Measurements from ENCODE around the gene AFMID.
"Not testable (repeated sequence)": the region's sequence is repeated elsewhere in the genome, so short reads cannot be mapped to it uniquely, and the experiment has no call there.

Gene AFMID

DNA sequence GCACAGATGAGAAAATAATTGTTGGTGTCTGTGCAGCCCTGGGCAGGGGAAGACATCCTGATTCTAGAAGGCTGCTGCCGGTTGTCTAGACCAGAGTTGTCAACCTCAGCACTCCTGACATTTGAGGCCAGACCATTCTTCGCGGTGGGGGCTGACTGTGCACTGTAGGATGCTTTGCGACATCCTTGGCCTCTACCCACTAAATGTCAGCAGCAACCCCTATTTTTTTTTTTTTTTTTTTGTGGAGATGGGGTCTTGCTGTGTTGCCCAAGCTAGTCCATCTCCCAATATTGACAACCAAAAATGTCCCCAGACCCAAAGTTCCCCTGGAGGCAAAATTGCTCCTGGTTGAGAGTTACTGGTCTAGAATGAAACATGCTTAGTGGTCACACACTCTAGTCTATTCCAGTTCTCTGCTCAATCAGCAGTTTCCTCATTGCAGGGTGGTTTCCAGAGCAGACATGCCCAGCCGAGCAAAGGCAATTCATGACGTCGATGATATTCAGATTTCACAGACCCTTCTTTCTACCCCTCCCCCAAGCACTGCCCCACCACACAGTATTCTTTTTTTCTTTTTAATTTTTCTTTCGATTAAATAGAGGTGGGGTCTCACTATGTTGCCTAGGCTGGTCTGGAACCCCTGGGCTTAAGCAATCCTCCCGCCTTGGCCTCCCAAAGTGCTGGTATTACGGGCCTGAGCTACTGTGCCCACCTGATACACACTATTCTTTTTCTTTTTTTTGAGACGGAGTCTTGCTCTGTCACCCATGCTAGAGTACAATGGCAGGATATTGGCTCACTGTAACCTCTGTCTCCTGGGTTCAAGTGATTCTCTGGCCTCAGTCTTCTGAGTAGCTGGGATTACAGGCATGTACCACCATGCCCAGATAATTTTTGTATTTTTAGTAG, 32.0 kb upstream of the AFMID start:
- DNase-seq, result no peak

DNA sequence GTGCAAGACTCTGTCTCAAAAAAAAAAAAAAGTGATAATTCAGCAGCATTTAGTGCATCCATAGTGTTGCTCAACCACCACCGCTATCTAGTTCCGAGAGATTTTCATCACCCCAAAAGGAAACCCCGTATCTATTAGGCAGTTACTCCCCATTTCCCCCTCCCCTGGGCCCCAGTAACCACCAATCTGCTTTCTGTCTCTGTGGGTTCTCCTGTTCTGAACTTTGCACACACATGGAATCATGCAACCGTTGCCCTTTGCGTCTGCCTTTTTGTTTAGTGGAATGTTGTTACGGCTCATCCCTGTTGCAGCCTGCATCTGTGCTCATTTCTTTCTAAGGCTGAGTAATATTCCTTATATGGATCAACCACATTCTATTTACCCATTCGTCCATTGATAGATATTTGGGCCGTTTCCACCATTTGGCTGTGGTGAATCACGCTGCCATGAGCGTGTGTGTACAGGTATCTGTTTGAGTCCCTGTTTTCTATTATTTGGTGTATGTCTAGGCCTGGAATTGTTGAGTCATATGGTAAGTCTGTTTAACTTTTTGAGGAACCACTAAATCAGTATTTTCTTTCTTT, 27.5 kb upstream of the AFMID start:
- DNase-seq, result no peak

DNA sequence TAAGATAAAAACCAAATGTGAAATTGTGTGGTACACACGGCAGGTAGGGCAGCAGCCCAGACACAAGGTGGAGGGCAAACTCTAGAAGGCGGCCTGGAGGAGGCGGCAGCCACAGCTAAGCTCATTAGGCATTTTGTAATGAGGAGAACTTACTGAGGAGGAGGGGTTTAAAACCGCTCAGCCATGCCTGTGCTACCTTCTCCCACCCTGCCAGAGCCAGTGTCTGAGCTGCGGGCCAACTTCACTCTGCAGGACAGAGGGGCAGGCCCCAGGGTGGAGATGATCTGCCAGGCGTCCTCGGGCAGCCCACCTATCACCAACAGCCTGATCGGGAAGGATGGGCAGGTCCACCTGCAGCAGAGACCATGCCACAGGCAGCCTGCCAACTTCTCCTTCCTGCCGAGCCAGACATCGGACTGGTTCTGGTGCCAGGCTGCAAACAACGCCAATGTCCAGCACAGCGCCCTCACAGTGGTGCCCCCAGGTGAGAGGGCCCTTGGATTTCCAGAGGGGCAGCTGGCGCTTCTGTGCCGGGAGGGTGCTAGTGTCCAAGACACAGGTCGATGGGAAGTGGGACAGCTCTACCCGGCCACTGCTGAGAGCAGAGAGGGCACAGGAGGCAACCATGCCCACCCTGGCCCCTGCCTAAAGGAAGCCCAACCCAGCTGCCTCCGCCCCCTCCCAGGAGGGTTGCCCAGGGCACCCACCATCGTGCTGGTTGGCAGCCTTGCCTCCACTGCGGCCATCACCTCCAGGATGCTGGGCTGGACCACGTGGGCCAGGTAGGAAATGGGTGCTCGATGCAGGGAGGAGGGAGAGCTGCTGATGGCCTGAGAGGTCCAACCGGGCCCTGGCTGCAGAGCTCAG, 23.0 kb upstream of the AFMID start:
- DNase-seq, result no peak

DNA sequence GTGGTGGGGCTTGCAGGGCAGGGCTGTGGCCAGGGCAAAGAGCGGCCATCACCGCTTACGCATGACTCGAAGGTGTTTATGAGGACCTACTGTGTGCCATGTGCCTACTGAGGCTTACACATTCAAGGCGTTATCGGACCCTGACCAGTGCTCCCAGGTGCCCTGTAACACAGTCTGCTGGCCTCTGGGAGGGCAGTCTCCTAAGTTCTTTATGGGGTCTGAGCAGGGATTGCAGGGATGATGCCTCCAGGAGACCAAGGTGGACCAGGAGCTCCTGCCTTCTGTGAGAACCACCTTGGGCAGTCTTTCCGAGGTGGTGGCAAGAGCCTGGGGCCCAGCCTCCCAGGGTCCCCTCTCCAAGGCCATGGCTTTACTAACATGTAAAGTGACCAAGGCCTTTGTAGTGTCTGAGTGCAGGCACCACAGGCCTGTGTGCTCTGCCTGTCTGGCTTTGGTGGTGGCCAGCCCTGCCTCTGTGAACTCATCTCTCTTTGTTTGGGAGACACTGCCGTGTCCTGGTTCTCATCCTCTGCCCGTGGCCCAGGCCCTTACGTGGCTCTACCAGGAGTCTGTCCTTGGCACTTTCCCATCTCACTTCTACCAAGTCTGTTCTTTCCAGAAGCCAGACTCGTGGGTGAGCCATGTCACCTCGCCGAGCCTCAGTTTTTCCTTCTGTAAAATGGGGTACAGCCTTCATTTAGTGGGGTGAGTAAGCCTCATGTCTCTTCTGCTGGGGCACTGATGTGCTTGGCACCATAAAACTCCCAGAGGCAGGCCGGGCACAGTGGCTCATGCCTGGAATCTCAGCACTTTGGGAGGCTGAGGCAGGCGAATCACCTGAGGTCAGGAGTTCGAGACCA, 22.2 kb upstream of the AFMID start:
- no peak for DNase-seq

DNA sequence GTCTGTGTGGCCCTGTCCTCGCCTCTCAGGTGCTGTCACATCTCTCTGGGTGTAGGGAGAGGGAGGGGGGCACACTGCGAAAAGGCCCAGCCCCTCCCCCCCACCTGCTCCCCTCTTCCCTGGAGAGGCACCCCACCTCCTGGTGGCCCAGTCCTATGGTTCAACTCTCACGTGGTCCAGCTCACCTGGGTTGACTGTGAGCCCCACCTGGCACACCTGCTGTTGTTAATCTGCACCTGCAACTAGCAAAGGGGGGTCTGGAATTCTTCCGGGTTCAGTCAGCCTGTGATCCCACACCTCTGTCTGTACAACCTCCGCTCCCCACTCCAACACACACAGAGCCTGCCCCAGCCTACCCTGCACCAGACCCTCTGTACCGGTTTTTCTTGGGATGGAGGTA, 20.7 kb upstream of the AFMID start:
- no peak for DNase-seq

DNA sequence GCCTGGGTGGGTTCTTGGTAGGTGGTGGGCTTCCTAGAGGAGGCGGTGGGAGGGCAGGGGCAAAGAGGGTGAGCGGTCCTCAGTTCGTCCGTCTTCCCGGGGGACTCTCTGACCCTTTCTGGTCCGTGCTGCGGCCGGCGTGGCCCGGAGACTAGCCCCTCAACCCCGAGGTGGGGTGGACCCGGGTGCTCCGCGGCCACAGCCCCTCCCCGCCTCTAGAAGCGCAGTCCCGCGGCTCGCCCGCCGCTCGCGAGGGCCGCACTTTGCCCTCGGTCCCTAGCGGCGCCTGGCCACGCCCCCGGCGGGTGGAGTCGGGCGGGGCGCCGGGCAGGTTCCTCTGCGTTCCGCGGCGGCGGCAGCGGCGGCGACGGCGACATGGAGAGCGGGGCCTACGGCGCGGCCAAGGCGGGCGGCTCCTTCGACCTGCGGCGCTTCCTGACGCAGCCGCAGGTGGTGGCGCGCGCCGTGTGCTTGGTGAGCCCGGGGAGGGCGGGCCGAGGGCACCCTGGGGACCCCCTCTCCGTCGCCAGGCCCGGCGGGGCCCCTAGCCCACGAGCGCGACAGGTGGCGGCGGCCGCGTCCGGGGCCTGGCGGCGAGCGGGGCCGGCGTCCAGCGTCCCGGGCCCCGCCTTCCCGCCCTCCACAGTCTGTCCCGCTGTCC, 18.8 kb upstream of the AFMID start, which contains the start of gene SYNGR2:
Gene SYNGR2, plus strand, starts transcription at position 340 of the 661 bp plus-strand sequence. Its CDS starts 36 bp downstream, at position 376.
- peak; percentile 73 for DNase-seq

DNA sequence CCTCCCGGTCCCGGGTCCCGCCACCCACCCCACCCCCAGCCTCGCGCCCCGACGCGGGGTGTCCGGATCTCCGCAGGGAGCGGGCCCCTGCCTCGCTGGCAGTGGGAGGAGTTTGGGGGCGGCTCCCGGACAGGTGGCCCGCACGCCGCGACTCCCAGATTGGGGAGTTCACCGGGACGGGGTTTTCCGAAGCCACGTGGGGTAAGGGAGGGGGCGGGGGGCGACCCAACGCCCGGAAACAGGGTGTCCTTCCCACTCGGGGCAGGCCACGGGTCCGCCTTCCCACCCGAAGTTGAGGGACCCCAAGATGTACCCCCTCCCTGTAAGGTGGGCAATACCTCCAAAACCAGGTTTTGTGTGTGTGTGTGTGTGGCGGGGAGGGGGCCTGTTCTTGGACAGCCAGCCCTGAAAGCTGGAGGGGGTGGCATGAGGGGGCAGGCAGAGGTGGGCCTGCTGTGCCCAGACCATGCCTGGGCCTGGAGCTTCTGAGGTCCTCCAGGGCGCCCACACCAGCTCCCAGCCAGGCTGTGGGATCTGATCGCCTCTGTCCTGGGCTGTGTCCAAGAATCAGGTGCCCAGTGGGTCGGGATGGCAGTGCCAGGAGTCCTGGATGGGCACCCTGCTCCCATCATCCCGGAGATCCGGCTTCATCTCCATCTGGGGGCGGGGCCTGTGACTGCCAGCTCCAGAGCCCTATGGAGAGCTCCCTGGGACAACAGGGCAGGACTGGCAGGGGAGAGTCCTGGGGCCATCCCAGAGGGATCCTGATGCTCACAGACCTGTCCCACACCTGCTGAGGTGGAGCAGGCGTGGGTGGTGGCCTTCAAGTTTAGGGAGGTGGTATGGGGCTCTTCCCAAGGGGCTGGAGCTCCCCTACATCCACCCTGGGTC, 18.0 kb upstream of the AFMID start:
- DNase-seq, result no peak

DNA sequence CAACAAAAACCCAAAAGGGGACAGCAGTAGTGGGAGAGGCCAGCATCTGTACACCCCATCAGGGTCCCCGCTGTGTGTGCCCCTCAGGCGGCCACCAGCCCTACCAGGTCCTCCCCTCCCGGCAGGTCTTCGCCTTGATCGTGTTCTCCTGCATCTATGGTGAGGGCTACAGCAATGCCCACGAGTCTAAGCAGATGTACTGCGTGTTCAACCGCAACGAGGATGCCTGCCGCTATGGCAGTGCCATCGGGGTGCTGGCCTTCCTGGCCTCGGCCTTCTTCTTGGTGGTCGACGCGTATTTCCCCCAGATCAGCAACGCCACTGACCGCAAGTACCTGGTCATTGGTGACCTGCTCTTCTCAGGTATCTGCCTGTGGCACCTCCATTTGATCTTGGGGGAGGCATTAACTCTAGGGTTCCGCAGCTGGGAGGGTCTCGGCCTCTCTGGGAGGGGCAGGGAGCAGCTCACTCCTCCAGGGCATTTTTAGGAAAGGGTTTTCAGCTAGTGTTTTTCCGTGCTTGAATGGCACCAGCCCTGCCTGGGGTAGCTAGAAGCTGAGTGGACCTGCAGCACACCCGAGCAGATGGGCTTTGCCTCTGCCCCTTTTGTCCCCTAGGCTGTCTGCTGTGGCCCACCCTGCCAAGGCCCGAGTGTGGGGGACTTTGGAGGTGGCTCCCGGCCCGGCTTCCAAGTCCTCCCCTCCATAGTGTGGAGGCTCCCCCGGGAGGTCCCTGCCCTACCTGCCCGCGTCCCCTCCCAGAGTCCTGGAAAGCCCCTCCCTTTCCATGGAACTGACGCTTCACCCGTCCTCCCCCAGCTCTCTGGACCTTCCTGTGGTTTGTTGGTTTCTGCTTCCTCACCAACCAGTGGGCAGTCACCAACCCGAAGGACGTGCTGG, 16.2 kb upstream of the AFMID start:
- no peak for DNase-seq

DNA sequence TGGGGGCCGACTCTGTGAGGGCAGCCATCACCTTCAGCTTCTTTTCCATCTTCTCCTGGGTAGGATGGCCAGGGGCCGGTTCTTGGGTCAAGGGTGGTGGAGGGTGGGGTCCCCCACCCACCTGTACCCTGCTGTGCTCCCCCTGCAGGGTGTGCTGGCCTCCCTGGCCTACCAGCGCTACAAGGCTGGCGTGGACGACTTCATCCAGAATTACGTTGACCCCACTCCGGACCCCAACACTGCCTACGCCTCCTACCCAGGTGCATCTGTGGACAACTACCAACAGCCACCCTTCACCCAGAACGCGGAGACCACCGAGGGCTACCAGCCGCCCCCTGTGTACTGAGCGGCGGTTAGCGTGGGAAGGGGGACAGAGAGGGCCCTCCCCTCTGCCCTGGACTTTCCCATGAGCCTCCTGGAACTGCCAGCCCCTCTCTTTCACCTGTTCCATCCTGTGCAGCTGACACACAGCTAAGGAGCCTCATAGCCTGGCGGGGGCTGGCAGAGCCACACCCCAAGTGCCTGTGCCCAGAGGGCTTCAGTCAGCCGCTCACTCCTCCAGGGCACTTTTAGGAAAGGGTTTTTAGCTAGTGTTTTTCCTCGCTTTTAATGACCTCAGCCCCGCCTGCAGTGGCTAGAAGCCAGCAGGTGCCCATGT, 15.4 kb upstream of the AFMID start:
- DNase-seq, result not testable (repeated sequence)

DNA sequence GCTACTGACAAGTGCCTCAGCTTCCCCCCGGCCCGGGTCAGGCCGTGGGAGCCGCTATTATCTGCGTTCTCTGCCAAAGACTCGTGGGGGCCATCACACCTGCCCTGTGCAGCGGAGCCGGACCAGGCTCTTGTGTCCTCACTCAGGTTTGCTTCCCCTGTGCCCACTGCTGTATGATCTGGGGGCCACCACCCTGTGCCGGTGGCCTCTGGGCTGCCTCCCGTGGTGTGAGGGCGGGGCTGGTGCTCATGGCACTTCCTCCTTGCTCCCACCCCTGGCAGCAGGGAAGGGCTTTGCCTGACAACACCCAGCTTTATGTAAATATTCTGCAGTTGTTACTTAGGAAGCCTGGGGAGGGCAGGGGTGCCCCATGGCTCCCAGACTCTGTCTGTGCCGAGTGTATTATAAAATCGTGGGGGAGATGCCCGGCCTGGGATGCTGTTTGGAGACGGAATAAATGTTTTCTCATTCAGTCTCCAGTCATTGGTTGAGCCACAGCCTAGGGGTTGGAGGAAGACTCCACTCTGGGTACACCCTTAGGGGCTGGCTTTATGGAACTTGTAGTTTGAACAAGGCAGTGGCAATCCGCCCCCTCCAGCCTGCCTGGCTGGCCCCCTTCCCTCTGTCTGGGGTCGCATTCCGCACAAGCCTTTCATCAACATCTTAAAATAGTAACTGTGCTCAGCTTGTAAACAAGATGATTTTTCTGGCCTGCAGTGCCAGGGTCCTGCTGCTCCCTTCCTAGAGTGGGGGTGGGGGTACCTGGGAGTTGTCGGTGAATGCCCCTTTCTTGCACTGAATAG, 14.7 kb upstream of the AFMID start:
- DNase-seq, result peak; percentile 8

DNA sequence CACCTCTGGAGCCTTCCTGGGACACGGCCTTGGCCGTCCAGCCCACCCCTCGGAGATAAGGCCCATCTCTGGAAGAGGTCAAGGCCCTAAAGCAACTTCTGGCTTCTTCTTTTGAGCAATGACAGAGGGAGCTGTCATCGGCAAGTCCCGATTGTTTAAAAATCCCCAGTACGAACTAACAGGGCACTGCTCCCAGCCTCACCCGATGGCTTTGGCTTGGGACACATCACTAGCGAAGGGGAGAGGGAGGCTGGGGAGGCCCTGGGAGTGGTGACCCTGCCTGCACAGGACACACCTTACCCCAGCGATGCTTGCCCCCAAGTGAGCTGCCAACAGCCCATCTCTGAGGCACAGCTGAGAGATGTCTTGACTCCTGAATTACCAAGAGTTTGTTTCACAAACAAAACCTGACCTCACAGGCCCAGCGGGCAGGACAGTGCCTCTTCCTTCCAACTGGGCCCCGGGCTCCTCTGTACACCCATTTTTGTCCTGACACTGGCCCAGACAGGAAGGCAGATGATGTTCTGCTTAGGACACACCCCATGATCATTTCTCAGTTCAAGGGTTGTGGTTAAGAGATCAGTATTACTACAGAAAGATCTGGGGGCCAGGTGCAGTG, 14.0 kb upstream of the AFMID start:
- DNase-seq, result no peak

DNA sequence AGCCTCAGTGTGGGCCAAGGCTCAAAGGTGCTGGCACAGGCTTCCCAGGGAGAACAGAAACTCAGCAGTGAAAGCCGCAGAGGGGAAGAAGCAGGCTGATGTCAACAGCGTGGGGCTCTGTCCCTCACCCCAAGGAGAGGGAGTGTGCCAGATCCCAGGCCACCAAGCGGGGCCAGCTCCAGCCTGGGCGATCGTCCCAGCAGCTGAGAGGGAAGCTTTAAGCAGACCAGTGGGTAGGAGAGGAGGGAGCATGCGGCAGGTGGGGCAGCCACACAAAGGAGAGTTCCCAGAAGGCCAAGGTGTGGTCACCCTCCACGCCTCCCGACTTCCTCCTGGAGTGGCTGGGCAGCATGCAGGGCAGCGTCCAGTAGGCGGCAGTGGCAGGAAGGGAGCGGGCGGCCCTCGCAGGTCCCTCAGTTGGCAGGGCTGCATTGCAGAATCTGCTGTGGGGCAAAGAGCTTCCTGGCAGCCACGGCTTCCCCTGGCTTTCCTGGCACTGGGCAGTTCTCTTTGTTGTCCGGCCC, 12.8 kb upstream of the AFMID start:
- DNase-seq, result no peak

DNA sequence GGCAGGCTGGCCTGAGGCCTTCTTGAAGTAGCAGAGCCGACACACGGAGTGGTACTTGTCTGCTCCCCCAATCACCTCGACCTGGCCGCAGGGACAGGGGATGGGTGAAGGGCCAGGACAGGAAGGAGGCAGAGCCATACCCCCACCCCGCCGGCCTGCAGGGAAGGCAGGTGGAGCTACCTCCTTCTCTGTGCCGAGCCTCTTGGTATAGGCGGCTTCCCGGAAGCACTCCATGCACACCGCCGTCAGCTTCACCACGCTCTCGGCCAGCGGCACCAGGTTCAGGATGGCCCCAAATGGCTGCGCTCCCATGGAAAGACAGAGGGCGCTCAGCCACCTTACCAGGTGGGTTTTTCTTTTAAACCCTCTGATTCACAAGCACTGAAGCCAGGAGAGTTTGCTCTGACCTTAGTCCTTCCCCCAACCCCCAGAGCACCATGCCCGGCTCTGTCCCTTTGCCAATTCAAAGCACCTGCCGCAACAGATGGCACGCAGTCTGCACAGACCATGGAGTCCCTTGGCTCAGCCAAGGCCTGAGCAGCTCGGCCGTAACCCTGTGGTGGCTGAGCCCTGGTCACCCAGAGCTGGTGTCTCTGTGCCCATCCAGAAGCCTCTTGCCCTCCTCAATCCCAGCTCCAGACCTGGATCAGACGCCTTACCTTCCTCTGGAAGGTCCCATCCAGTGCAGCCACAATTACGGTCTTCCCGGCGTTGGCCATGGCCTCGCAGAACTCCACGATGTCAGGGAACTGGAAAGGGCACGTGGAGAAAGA, 12.1 kb upstream of the AFMID start:
- no peak for DNase-seq

DNA sequence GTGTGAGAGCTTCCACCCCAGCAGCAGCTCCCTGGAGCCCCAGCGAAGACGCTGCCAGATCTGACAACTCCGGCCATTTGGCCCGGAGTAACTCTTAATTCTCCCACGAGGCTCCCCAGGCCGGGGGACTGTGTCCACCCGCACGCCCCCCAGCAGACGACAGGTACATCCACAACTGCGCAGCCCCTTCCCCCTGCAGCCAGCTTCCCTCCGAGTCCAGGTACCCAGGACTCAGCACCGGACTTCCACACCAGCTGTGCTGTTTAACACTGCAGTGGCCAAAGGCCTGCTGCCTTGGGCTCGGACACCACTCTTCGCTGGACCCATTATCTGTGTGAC, 11.6 kb upstream of the AFMID start:
- DNase-seq, result no peak

DNA sequence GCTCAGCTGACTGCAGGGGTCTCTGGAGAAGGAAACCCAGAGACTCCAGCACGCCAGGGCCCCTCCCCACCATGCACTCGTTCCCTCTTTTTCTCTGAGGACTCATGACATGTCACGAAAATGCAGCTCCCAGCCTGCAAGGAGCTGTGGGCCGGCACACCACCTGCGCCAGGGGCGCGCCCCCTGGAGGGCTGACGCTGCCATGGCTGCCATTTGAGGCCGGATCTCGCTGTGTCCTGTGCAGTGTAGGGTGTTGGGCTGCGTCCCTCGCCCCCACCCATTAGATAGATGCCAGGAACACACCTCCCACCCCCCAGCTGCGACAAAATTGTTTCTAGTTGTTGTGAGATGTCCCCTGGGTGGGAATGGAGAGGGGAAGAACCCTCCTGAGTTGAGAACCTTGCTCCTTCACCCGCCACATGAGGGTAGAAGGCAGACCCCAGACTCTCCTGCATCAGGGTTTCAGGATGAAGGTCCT, 10.6 kb upstream of the AFMID start:
- DNase-seq, result peak; percentile 26

DNA sequence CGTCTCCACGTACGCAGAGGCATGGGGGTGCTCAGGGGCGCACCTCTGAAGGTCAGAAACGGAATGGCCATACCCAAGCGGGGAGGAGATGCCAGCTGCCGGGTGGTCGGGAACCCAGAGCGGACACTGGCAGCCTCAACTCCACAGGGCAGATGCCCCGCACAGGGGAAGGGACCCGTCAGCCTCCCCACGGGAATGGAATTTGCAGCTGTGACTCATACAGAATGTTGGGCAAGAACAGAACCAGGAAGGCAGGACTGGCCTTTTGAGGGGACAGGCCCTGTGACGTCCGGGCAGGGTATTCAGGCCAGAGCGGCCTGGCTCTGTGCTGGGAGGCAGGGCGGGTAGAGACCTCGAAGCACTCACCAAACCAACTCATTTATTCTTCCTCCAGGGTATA, 7.8 kb upstream of the AFMID start:
- no peak for DNase-seq

DNA sequence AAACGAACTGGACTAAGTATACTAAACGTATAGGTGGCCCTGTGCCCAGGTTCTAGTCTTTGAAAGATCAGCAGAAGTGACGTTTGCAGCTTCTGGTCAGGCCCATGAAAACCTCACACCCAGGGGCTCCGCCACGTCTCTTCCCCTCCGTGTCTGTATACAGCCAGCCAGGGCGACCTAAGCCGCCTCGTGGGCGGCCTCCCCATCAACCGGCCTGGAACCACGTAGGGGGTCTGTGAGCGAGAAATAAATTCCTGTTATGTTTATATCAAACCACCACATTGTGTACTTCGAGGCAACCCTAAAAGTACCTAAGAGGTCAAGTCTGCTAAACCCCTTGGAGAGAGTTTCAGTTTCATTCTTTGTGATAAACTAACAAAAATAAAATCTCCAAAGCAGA, 7.1 kb upstream of the AFMID start:
- no peak for DNase-seq

Measured in NCI-H2227 treated with DMSO at 0.1 percent for 48 hours (cell line).